OCI-LY1 (cell line): Measurements from ENCODE around the gene FTSJ1.

Source experiments
- H2AFZ ChIP-seq: fragments of 200-600 bp; sonication (generic), shearing (Covaris generic); 2 replicates; pipeline ENCODE4 v1.6.0; 2014; ENCODE audit warnings: antibody characterized with exemption, mild to moderate bottlenecking, low read length
- H3F3A ChIP-seq: fragments of 200-600 bp; sonication (generic), shearing (Covaris generic); 2 replicates; pipeline ENCODE4 v1.6.0; 2014; ENCODE audit warnings: mild to moderate bottlenecking, antibody characterized with exemption, low read length, moderate library complexity; ENCODE audit not compliant: insufficient read depth
- H3K27ac ChIP-seq: fragments of 200-600 bp; sonication (generic); 2 replicates; pipeline ENCODE4 v1.5.1; 2014; ENCODE audit warnings: low read length, mixed run types, mild to moderate bottlenecking, low read depth; ENCODE audit not compliant: poor library complexity, severe bottlenecking
- H3K27me3 ChIP-seq: fragments of 200-600 bp; sonication (generic); 2 replicates; pipeline ENCODE4 v1.6.0; 2014; ENCODE audit warnings: antibody characterized with exemption, mild to moderate bottlenecking, low read length, moderate library complexity; ENCODE audit not compliant: insufficient read depth
- H3K36me3 ChIP-seq: fragments of 200-600 bp; sonication (generic); 2 replicates; pipeline ENCODE4 v1.6.1; 2014; ENCODE audit warnings: mild to moderate bottlenecking, antibody characterized with exemption, low read length, moderate library complexity, mixed read lengths; ENCODE audit not compliant: insufficient read depth
- H3K4me1 ChIP-seq: fragments of 200-600 bp; sonication (generic); 2 replicates; pipeline ENCODE4 v1.5.1; 2014; ENCODE audit warnings: mild to moderate bottlenecking, low read length, moderate library complexity; ENCODE audit not compliant: insufficient read depth, severe bottlenecking
- H3K4me2 ChIP-seq: fragments of 200-600 bp; sonication (generic), shearing (Covaris generic); 2 replicates; pipeline ENCODE4 v1.6.1; 2014; ENCODE audit warnings: low read length
- H3K4me3 ChIP-seq: fragments of 200-600 bp; sonication (generic); 2 replicates; pipeline ENCODE4 v1.5.1; 2014; ENCODE audit warnings: low read length, low read depth, mild to moderate bottlenecking, mixed read lengths; ENCODE audit not compliant: poor library complexity, severe bottlenecking
- H3K79me2 ChIP-seq: fragments of 200-600 bp; shearing (Covaris generic); 2 replicates; pipeline ENCODE4 v1.6.1; 2016; ENCODE audit warnings: mixed run types, low read length, mixed read lengths; ENCODE audit not compliant: insufficient read depth
- H3K9ac ChIP-seq: fragments of 200-600 bp; sonication (generic), shearing (Covaris generic); 2 replicates; pipeline ENCODE4 v1.6.1; 2014; ENCODE audit warnings: mild to moderate bottlenecking, low read length, mixed read lengths
- H3K9me2 ChIP-seq: fragments of 200-600 bp; sonication (generic), shearing (Covaris generic); 2 replicates; pipeline ENCODE4 v1.6.1; 2014; ENCODE audit warnings: low read depth, mild to moderate bottlenecking, low read length, mixed read lengths
- H3K9me3 ChIP-seq: fragments of 200-600 bp; shearing (Covaris generic); 2 replicates; pipeline ENCODE4 v1.6.1; 2014; ENCODE audit warnings: low read length, mixed read lengths
- H4K20me1 ChIP-seq: fragments of 200-600 bp; sonication (generic), shearing (Covaris generic); 2 replicates; pipeline ENCODE4 v1.6.0; 2016; ENCODE audit warnings: mild to moderate bottlenecking, low read length; ENCODE audit not compliant: insufficient read depth
- CTCF ChIP-seq: fragments of 200-600 bp; sonication (generic), shearing (Covaris generic); IDR thresholded peaks from 2 replicates; pipeline ENCODE4 v1.5.1; 2017; ENCODE audit warnings: mild to moderate bottlenecking, antibody characterized with exemption, low read length, moderate library complexity, mixed read lengths
- EZH2 ChIP-seq: fragments of 200-600 bp; sonication (generic), shearing (Covaris generic); IDR thresholded peaks from 2 replicates; pipeline ENCODE4 v1.8.0; 2017; ENCODE audit warnings: borderline replicate concordance, mixed run types, mild to moderate bottlenecking, antibody characterized with exemption, low read length, moderate library complexity, mixed read lengths

FTSJ1 gene

GRCh38 chrX:48468693-48469691 is 7.0 kb upstream of the FTSJ1 start:
- Histone ChIP-seq H3K79me2 (no peaks in the 10 kb centered on the region), H2AFZ (no peak overlapping the region), H3K9me3 (no peaks in the 10 kb centered on the region), H3K4me1 (peaks cover 25% of the 10 kb centered on the region), H4K20me1 (no peaks in the 10 kb centered on the region), H3K27me3 (no peaks in the 10 kb centered on the region), H3K9me2 (no peaks in the 10 kb centered on the region), H3K27ac (peak overlapping the region; percentile 35), H3K4me3 (peak overlapping the region; percentile 74), H3F3A (no peaks in the 10 kb centered on the region), H3K4me2 (peak overlapping the region; percentile 71), H3K36me3 (no peaks in the 10 kb centered on the region), H3K9ac (peak overlapping the region; percentile 82)
- TF ChIP-seq CTCF (peak; percentile 55), EZH2 (no peak)

- no peaks in the 10 kb centered on the region for H3K9me3 ChIP-seq
- peak within 1 kb of the TSS; percentile 35 for H3K27ac ChIP-seq
- H3K36me3 ChIP-seq: no peaks in the 10 kb centered on the region
- peak within 1 kb of the TSS; percentile 74 for H3K4me3 ChIP-seq
- TF ChIP-seq CTCF: no peak
- TF ChIP-seq EZH2: no peak
- peaks cover 33% of the 10 kb centered on the region for H3K4me1 ChIP-seq
- peak within 1 kb of the TSS; percentile 71 for H3K4me2 ChIP-seq
- H3F3A ChIP-seq: no peaks in the 10 kb centered on the region
- no peaks in the 10 kb centered on the region for H3K9me2 ChIP-seq
- no peak within 1 kb of the TSS for H2AFZ ChIP-seq
- H3K79me2 ChIP-seq: no peaks in the 10 kb centered on the region
- H3K9ac ChIP-seq: peak within 1 kb of the TSS; percentile 82
- no peaks in the 10 kb centered on the region for H4K20me1 ChIP-seq
- no peaks in the 10 kb centered on the region for H3K27me3 ChIP-seq
Measured at GRCh38 chrX:48470110-48470832, 5.7 kb upstream of the FTSJ1 start, which contains the start of gene SLC38A5. TSS of gene SLC38A5 (minus strand) at chrX:48470260. CDS start at chrX:48467924, 2,336 bp downstream.

- Histone ChIP-seq H3K4me1 (peaks cover 33% of the 10 kb centered on the region), H3K9me3 (no peaks in the 10 kb centered on the region), H3K4me3 (no peak overlapping the region), H3K79me2 (no peaks in the 10 kb centered on the region), H3K36me3 (no peaks in the 10 kb centered on the region), H3K4me2 (no peak overlapping the region), H3K27me3 (no peaks in the 10 kb centered on the region), H3K9ac (no peak overlapping the region), H3K9me2 (no peaks in the 10 kb centered on the region), H3F3A (no peaks in the 10 kb centered on the region), H4K20me1 (no peaks in the 10 kb centered on the region), H3K27ac (no peak overlapping the region), H2AFZ (no peak overlapping the region)
- TF ChIP-seq CTCF (no peak), EZH2 (no peak)
Measured at GRCh38 chrX:48470833-48471118, 5.2 kb upstream of the FTSJ1 start.
